Measurements from ENCODE around the gene ADRA2B.

DNA sequence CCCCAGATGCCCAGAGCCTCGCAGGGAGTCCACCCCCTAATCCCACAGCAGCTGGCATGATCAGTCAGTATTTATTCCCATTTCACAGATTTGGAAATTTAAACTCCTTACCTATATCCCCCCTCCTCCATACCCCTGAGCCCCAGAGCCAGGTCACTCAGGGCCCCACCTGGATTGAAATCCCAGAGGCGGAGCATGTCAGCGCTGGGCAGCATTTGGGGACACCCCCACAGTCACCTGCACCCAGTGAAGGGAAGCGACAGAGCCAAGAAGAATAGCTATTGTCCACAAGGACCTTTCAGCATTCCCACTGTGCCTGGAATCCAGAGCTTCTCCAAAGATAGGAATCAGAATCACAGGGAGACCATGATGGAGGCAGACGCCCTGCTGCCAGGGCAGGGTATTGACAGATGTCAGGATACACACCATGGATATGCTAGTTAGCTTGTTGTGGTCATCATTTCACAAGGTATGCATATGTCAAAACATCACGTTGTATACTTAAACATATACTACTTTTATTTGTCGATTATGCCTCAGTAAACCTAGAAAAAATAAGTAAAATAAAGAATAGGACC is 22.9 kb upstream of the ADRA2B start:
- TF ChIP-seq, protein P1, sequence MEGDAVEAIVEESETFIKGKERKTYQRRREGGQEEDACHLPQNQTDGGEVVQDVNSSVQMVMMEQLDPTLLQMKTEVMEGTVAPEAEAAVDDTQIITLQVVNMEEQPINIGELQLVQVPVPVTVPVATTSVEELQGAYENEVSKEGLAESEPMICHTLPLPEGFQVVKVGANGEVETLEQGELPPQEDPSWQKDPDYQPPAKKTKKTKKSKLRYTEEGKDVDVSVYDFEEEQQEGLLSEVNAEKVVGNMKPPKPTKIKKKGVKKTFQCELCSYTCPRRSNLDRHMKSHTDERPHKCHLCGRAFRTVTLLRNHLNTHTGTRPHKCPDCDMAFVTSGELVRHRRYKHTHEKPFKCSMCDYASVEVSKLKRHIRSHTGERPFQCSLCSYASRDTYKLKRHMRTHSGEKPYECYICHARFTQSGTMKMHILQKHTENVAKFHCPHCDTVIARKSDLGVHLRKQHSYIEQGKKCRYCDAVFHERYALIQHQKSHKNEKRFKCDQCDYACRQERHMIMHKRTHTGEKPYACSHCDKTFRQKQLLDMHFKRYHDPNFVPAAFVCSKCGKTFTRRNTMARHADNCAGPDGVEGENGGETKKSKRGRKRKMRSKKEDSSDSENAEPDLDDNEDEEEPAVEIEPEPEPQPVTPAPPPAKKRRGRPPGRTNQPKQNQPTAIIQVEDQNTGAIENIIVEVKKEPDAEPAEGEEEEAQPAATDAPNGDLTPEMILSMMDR (conservative IDR thresholded peaks at IDR 0.05) = no peak
- TF ChIP-seq ZFX (IDR thresholded peaks at IDR 0.05) = no peak

Data from C4-2B (cell line).